Neural progenitor cell (in vitro differentiated cells): Measurements from ENCODE around the gene GPX7.

ENCODE experiments used
- EZH2 ChIP-seq: fragments of 200-600 bp; sonication (generic); IDR thresholded peaks from 2 replicates; pipeline ENCODE4 v1.6.1; 2017; ENCODE audit warnings: antibody characterized with exemption, mild to moderate bottlenecking, moderate library complexity
- TF ChIP-seq, protein P1 (sequence below): fragments of 200-600 bp; sonication (generic); IDR thresholded peaks from 2 replicates; pipeline ENCODE4 v1.5.1; 2017; ENCODE audit warnings: antibody characterized with exemption, mild to moderate bottlenecking

DNA sequence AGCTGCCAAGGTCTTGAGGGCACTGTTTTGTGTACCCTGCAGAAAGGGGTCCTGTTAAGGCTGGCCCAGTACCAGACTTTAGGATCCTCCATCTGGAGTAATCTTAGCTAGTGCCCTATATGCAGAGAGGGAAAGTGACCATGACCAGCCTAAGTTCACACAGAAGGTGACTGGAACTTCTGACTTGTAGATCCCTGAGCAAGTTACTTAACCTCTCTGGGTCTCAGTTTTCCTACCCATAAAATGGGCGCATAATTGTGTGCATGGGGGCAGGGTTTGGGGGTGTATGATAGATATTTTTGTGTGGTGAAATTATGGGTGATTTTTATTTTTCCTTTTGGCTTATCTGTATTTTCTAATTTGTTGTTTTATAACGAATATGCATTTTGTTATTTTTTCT, 27.5 kb downstream of the GPX7 start:
- TF ChIP-seq, protein P1, sequence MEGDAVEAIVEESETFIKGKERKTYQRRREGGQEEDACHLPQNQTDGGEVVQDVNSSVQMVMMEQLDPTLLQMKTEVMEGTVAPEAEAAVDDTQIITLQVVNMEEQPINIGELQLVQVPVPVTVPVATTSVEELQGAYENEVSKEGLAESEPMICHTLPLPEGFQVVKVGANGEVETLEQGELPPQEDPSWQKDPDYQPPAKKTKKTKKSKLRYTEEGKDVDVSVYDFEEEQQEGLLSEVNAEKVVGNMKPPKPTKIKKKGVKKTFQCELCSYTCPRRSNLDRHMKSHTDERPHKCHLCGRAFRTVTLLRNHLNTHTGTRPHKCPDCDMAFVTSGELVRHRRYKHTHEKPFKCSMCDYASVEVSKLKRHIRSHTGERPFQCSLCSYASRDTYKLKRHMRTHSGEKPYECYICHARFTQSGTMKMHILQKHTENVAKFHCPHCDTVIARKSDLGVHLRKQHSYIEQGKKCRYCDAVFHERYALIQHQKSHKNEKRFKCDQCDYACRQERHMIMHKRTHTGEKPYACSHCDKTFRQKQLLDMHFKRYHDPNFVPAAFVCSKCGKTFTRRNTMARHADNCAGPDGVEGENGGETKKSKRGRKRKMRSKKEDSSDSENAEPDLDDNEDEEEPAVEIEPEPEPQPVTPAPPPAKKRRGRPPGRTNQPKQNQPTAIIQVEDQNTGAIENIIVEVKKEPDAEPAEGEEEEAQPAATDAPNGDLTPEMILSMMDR = no peak
- TF ChIP-seq EZH2 = no peak
